OCI-LY1 (cell line): ENCODE results near the gene GATAD2A.
A peak's percentile ranks its signal among the peaks of the same experiment; 100 is the strongest.
"Not testable (repeated sequence)": the region's sequence is repeated elsewhere in the genome, so short reads cannot be mapped to it uniquely, and the experiment has no call there.

ENCODE experiments used
- H2AFZ ChIP-seq: fragments of 200-600 bp; sonication (generic), shearing (Covaris generic); 2 replicates; pipeline ENCODE4 v1.6.0; 2014; ENCODE audit warnings: antibody characterized with exemption, mild to moderate bottlenecking, low read length
- H3F3A ChIP-seq: fragments of 200-600 bp; sonication (generic), shearing (Covaris generic); 2 replicates; pipeline ENCODE4 v1.6.0; 2014; ENCODE audit warnings: mild to moderate bottlenecking, antibody characterized with exemption, low read length, moderate library complexity; ENCODE audit not compliant: insufficient read depth
- H3K27ac ChIP-seq: fragments of 200-600 bp; sonication (generic); 2 replicates; pipeline ENCODE4 v1.5.1; 2014; ENCODE audit warnings: low read length, mixed run types, mild to moderate bottlenecking, low read depth; ENCODE audit not compliant: poor library complexity, severe bottlenecking
- H3K27me3 ChIP-seq: fragments of 200-600 bp; sonication (generic); 2 replicates; pipeline ENCODE4 v1.6.0; 2014; ENCODE audit warnings: antibody characterized with exemption, mild to moderate bottlenecking, low read length, moderate library complexity; ENCODE audit not compliant: insufficient read depth
- H3K36me3 ChIP-seq: fragments of 200-600 bp; sonication (generic); 2 replicates; pipeline ENCODE4 v1.6.1; 2014; ENCODE audit warnings: mild to moderate bottlenecking, antibody characterized with exemption, low read length, moderate library complexity, mixed read lengths; ENCODE audit not compliant: insufficient read depth
- H3K4me1 ChIP-seq: fragments of 200-600 bp; sonication (generic); 2 replicates; pipeline ENCODE4 v1.5.1; 2014; ENCODE audit warnings: mild to moderate bottlenecking, low read length, moderate library complexity; ENCODE audit not compliant: insufficient read depth, severe bottlenecking
- H3K4me2 ChIP-seq: fragments of 200-600 bp; sonication (generic), shearing (Covaris generic); 2 replicates; pipeline ENCODE4 v1.6.1; 2014; ENCODE audit warnings: low read length
- H3K4me3 ChIP-seq: fragments of 200-600 bp; sonication (generic); 2 replicates; pipeline ENCODE4 v1.5.1; 2014; ENCODE audit warnings: low read length, low read depth, mild to moderate bottlenecking, mixed read lengths; ENCODE audit not compliant: poor library complexity, severe bottlenecking
- H3K79me2 ChIP-seq: fragments of 200-600 bp; shearing (Covaris generic); 2 replicates; pipeline ENCODE4 v1.6.1; 2016; ENCODE audit warnings: mixed run types, low read length, mixed read lengths; ENCODE audit not compliant: insufficient read depth
- H3K9ac ChIP-seq: fragments of 200-600 bp; sonication (generic), shearing (Covaris generic); 2 replicates; pipeline ENCODE4 v1.6.1; 2014; ENCODE audit warnings: mild to moderate bottlenecking, low read length, mixed read lengths
- H3K9me2 ChIP-seq: fragments of 200-600 bp; sonication (generic), shearing (Covaris generic); 2 replicates; pipeline ENCODE4 v1.6.1; 2014; ENCODE audit warnings: low read depth, mild to moderate bottlenecking, low read length, mixed read lengths
- H3K9me3 ChIP-seq: fragments of 200-600 bp; shearing (Covaris generic); 2 replicates; pipeline ENCODE4 v1.6.1; 2014; ENCODE audit warnings: low read length, mixed read lengths
- H4K20me1 ChIP-seq: fragments of 200-600 bp; sonication (generic), shearing (Covaris generic); 2 replicates; pipeline ENCODE4 v1.6.0; 2016; ENCODE audit warnings: mild to moderate bottlenecking, low read length; ENCODE audit not compliant: insufficient read depth
- EZH2 ChIP-seq: fragments of 200-600 bp; sonication (generic), shearing (Covaris generic); IDR thresholded peaks from 2 replicates; pipeline ENCODE4 v1.8.0; 2017; ENCODE audit warnings: borderline replicate concordance, mixed run types, mild to moderate bottlenecking, antibody characterized with exemption, low read length, moderate library complexity, mixed read lengths
- TF ChIP-seq, protein P1 (sequence below): fragments of 200-600 bp; sonication (generic), shearing (Covaris generic); IDR thresholded peaks from 2 replicates; pipeline ENCODE4 v1.5.1; 2017; ENCODE audit warnings: mild to moderate bottlenecking, antibody characterized with exemption, low read length, moderate library complexity, mixed read lengths

The GATAD2A gene

DNA sequence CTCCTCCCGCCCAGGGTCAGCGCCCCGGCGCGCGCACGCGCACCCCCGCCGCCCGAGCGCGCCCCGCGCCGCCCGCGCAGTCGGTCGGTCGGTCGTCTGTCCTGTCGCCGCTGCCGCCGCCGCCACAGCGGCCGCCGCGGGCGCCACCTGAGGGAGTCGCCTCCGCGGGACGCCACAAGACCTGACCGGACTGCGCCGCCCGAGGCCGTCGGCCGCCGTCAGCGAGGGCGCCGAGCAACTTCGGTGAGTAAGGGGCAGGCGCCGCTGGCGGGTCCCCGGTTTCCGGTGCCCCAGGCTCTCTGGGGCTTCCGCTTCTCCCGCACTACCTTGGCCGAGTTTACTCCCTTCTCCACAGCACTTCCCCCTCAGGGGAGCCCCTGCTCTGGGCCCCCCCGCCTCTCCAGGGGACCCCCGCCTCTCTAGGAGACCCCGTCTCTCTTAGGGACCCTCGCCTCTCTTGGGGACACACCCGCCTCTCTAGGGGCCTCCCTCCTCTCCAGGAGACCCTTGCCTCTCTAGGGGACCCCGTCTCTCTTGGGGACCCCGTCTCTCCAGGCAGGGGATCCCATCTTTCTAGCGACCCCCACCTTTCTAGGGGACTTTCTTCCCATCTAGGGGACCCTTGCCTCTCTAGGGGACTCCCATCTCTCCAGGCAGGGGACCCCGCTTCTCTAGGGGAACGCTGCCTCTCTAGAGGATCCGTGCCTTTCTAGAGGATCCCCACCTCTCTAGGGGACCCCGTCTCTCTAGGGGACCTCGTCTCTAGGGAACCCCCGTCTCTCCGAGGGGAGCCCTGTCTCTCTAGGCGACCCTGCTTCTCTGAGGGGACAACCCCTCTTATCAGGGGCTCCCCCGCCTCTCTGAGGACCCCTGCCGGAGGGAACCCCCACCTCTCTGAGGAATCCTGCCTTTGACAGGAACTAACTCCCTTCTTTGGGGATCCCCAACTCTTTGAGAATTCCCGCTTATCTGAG lies 19.3 kb upstream of the GATAD2A start:
- no peaks in the 10 kb centered on the region for H3K9me2 ChIP-seq
- H3K4me3 ChIP-seq, result peak overlapping the region; percentile 89
- TF ChIP-seq, protein P1, sequence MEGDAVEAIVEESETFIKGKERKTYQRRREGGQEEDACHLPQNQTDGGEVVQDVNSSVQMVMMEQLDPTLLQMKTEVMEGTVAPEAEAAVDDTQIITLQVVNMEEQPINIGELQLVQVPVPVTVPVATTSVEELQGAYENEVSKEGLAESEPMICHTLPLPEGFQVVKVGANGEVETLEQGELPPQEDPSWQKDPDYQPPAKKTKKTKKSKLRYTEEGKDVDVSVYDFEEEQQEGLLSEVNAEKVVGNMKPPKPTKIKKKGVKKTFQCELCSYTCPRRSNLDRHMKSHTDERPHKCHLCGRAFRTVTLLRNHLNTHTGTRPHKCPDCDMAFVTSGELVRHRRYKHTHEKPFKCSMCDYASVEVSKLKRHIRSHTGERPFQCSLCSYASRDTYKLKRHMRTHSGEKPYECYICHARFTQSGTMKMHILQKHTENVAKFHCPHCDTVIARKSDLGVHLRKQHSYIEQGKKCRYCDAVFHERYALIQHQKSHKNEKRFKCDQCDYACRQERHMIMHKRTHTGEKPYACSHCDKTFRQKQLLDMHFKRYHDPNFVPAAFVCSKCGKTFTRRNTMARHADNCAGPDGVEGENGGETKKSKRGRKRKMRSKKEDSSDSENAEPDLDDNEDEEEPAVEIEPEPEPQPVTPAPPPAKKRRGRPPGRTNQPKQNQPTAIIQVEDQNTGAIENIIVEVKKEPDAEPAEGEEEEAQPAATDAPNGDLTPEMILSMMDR, result peak; percentile 43
- TF ChIP-seq EZH2, result no peak
- H4K20me1 ChIP-seq, result no peaks in the 10 kb centered on the region
- no peaks in the 10 kb centered on the region for H3F3A ChIP-seq
- no peak overlapping the region for H2AFZ ChIP-seq
- no peaks in the 10 kb centered on the region for H3K27me3 ChIP-seq
- H3K9me3 ChIP-seq, result no peaks in the 10 kb centered on the region
- H3K27ac ChIP-seq, result peak overlapping the region; percentile 71
- H3K4me2 ChIP-seq, result peak overlapping the region; percentile 75
- peaks cover 28% of the 10 kb centered on the region for H3K79me2 ChIP-seq
- no peaks in the 10 kb centered on the region for H3K36me3 ChIP-seq
- peaks cover 52% of the 10 kb centered on the region for H3K4me1 ChIP-seq
- peak overlapping the region; percentile 94 for H3K9ac ChIP-seq

GRCh38 chr19:19387108-19387507 lies 18.4 kb upstream of the GATAD2A start:
- peaks cover 60% of the 10 kb centered on the region for H3K4me1 ChIP-seq
- no peaks in the 10 kb centered on the region for H3K36me3 ChIP-seq
- no peaks in the 10 kb centered on the region for H3K27me3 ChIP-seq
- H3K9me3 ChIP-seq, result no peaks in the 10 kb centered on the region
- peak overlapping the region; percentile 75 for H3K4me2 ChIP-seq
- no peaks in the 10 kb centered on the region for H3F3A ChIP-seq
- H3K27ac ChIP-seq, result peak overlapping the region; percentile 71
- no peaks in the 10 kb centered on the region for H3K9me2 ChIP-seq
- H2AFZ ChIP-seq, result no peak overlapping the region
- H3K9ac ChIP-seq, result peak overlapping the region; percentile 94
- H4K20me1 ChIP-seq, result no peaks in the 10 kb centered on the region
- H3K4me3 ChIP-seq, result peak overlapping the region; percentile 89
- H3K79me2 ChIP-seq, result peaks cover 36% of the 10 kb centered on the region
- TF ChIP-seq, protein P1, result no peak
- TF ChIP-seq EZH2, result no peak

GRCh38 chr19:19388568-19389555 lies 16.6 kb upstream of the GATAD2A start:
- H3K9me2 ChIP-seq, result no peaks in the 10 kb centered on the region

GRCh38 chr19:19389683-19390082 lies 15.8 kb upstream of the GATAD2A start:
- peaks cover 51% of the 10 kb centered on the region for H3K79me2 ChIP-seq
- H3K9me2 ChIP-seq, H3K4me3 ChIP-seq, H3K9me3 ChIP-seq, H3K27me3 ChIP-seq, H3F3A ChIP-seq, H3K36me3 ChIP-seq, H3K9ac ChIP-seq, H2AFZ ChIP-seq, H4K20me1 ChIP-seq: not testable (repeated sequence)
- H3K27ac ChIP-seq, result peak overlapping the region; percentile 39
- peak overlapping the region; percentile 46; the same call in 1 of the 2 replicates for H3K4me2 ChIP-seq
- H3K4me1 ChIP-seq, result peaks cover 76% of the 10 kb centered on the region

More at GRCh38 chr19:19388568-19389555, 16.6 kb upstream of the GATAD2A start:
- no peak overlapping the region for H2AFZ ChIP-seq
- no peak for TF ChIP-seq EZH2
- TF ChIP-seq, protein P1, result no peak
- H3F3A ChIP-seq, result no peaks in the 10 kb centered on the region
- H3K79me2 ChIP-seq, result peaks cover 46% of the 10 kb centered on the region
- peaks cover 70% of the 10 kb centered on the region for H3K4me1 ChIP-seq
- peak overlapping the region; percentile 46 for H3K4me2 ChIP-seq
- peak overlapping the region; percentile 39 for H3K27ac ChIP-seq
- H3K36me3 ChIP-seq, result no peaks in the 10 kb centered on the region
- H3K9ac ChIP-seq, result peak overlapping the region; percentile 48; the same call in 1 of the 2 replicates
- H3K9me3 ChIP-seq, result no peaks in the 10 kb centered on the region
- H3K4me3 ChIP-seq, result peak overlapping the region; percentile 29
- H4K20me1 ChIP-seq, result no peaks in the 10 kb centered on the region
- no peaks in the 10 kb centered on the region for H3K27me3 ChIP-seq
